ENCODE data around the gene ZBP1.
A peak's percentile ranks its signal among the peaks of the same experiment; 100 is the strongest.

ZBP1 gene

GRCh38 chr20:57560554-57561355, 59.5 kb downstream of the ZBP1 start, which contains the start of gene PCK1:
Gene PCK1, plus strand, starts transcription at chr20:57561110. Its CDS starts 302 bp downstream, at chr20:57561412.
- DNase-seq (ENCODE audit: insufficient read length, low spot score) (peak; percentile 30), FAIRE-seq (no peak)
- no peak for TF ChIP-seq POLR2A (IDR thresholded peaks at IDR 0.05; ENCODE audit: low read depth, low read length)

- TF ChIP-seq POLR2A (IDR thresholded peaks at IDR 0.05; ENCODE audit: low read depth, low read length) = no peak
- FAIRE-seq = no peak
- no peak for DNase-seq (ENCODE audit: insufficient read length, low spot score)
Measured at GRCh38 chr20:57559658-57560553, 60.3 kb downstream of the ZBP1 start.

- FAIRE-seq = no peak
- TF ChIP-seq POLR2A (IDR thresholded peaks at IDR 0.05; ENCODE audit: low read depth, low read length) = no peak
- no peak for DNase-seq (ENCODE audit: insufficient read length, low spot score)
Measured at GRCh38 chr20:57559289-57559634, 61.0 kb downstream of the ZBP1 start.

- DNase-seq (ENCODE audit: insufficient read length, low spot score) (no peak), FAIRE-seq (no peak)
- no peak for TF ChIP-seq POLR2A (IDR thresholded peaks at IDR 0.05; ENCODE audit: low read depth, low read length)
Measured at GRCh38 chr20:57558614-57559288, 61.5 kb downstream of the ZBP1 start.

GRCh38 chr20:57557926-57558613, 62.2 kb downstream of the ZBP1 start:
- TF ChIP-seq POLR2A (IDR thresholded peaks at IDR 0.05; ENCODE audit: low read depth, low read length) = no peak
- DNase-seq (ENCODE audit: insufficient read length, low spot score) = no peak
- no peak for FAIRE-seq

GRCh38 chr20:57556980-57557274, 63.3 kb downstream of the ZBP1 start:
- DNase-seq (ENCODE audit: insufficient read length, low spot score) = no peak
- TF ChIP-seq POLR2A (IDR thresholded peaks at IDR 0.05; ENCODE audit: low read depth, low read length) = no peak
- no peak for FAIRE-seq

- DNase-seq (ENCODE audit: insufficient read length, low spot score) = no peak
- no peak for FAIRE-seq
- TF ChIP-seq POLR2A (IDR thresholded peaks at IDR 0.05; ENCODE audit: low read depth, low read length) = no peak
Measured at GRCh38 chr20:57555457-57556184, 64.6 kb downstream of the ZBP1 start.

All from H54 (cell line).